CD4-positive, alpha-beta T cell treated with Interferon gamma for 1 hour (primary cell): ENCODE data around the gene KCMF1.

Source experiments
- DNase-seq: peaks from one replicate; pipeline ENCODE4 v3.0.0-alpha.2; 2020

KCMF1 gene

GRCh38 chr2:84986018-84986417 is 15.1 kb downstream of the KCMF1 start:
- DNase-seq: no peak

- DNase-seq: no peak
Measured at GRCh38 chr2:84989422-84989821, 18.5 kb downstream of the KCMF1 start.

GRCh38 chr2:84989927-84990326 is 19.0 kb downstream of the KCMF1 start:
- no peak for DNase-seq

- no peak for DNase-seq
Measured at GRCh38 chr2:84991404-84992160, 20.6 kb downstream of the KCMF1 start.

- no peak for DNase-seq
Measured at GRCh38 chr2:84995826-84996225, 24.9 kb downstream of the KCMF1 start.

GRCh38 chr2:84996909-84997308 is 25.9 kb downstream of the KCMF1 start:
- DNase-seq: no peak

GRCh38 chr2:84999553-84999955 is 28.6 kb downstream of the KCMF1 start:
- no peak for DNase-seq

GRCh38 chr2:85001595-85001994 is 30.6 kb downstream of the KCMF1 start:
- no peak for DNase-seq

- DNase-seq: no peak
Measured at GRCh38 chr2:85002534-85002933, 31.6 kb downstream of the KCMF1 start.

- no peak for DNase-seq
Measured at GRCh38 chr2:85008252-85008651, 37.3 kb downstream of the KCMF1 start.

GRCh38 chr2:85009019-85009618 is 38.2 kb downstream of the KCMF1 start:
- DNase-seq: peak; percentile 14

- no peak for DNase-seq
Measured at GRCh38 chr2:85010404-85010803, 39.4 kb downstream of the KCMF1 start.

GRCh38 chr2:85011098-85011497 is 40.1 kb downstream of the KCMF1 start:
- no peak for DNase-seq

GRCh38 chr2:85011747-85012146 is 40.8 kb downstream of the KCMF1 start:
- DNase-seq: no peak

GRCh38 chr2:85012431-85012830 is 41.5 kb downstream of the KCMF1 start:
- DNase-seq: no peak

- DNase-seq: no peak
Measured at GRCh38 chr2:85012855-85013254, 41.9 kb downstream of the KCMF1 start.

GRCh38 chr2:85015653-85016360 is 44.8 kb downstream of the KCMF1 start:
- DNase-seq: no peak

GRCh38 chr2:85016446-85016845 is 45.5 kb downstream of the KCMF1 start:
- DNase-seq: no peak

- DNase-seq: no peak
Measured at GRCh38 chr2:85017411-85018048, 46.6 kb downstream of the KCMF1 start.

- no peak for DNase-seq
Measured at GRCh38 chr2:85018049-85018447, 47.1 kb downstream of the KCMF1 start.

GRCh38 chr2:85019121-85019520 is 48.2 kb downstream of the KCMF1 start:
- DNase-seq: no peak

- no peak for DNase-seq
Measured at GRCh38 chr2:85022232-85022631, 51.3 kb downstream of the KCMF1 start.

- DNase-seq: no peak
Measured at GRCh38 chr2:85024372-85025047, 53.5 kb downstream of the KCMF1 start.
